Measurements from ENCODE around the gene AHNAK.

Gene AHNAK

GRCh38 chr11:62428871-62429560 is 117.6 kb downstream of the AHNAK start:
- no peak for DNase-seq

GRCh38 chr11:62427630-62428233 is 118.9 kb downstream of the AHNAK start:
- peak; percentile 34 for DNase-seq

GRCh38 chr11:62423012-62423411 is 123.6 kb downstream of the AHNAK start:
- no peak for DNase-seq

GRCh38 chr11:62421996-62422395 is 124.6 kb downstream of the AHNAK start:
- DNase-seq = no peak

- DNase-seq = no peak
Observed at GRCh38 chr11:62420882-62421281, 125.7 kb downstream of the AHNAK start.

- DNase-seq = no peak
Observed at GRCh38 chr11:62419943-62420342, 126.7 kb downstream of the AHNAK start.

GRCh38 chr11:62419314-62419929 is 127.2 kb downstream of the AHNAK start:
- no peak for DNase-seq

GRCh38 chr11:62418733-62419132 is 127.9 kb downstream of the AHNAK start, which contains the start of gene SCGB1A1:
Gene SCGB1A1 (plus strand): TSS chr11:62419033. CDS start chr11:62419096, 63 bp downstream.
- DNase-seq = no peak

GRCh38 chr11:62418136-62418535 is 128.5 kb downstream of the AHNAK start:
- DNase-seq = no peak

GRCh38 chr11:62416596-62416995 is 130.0 kb downstream of the AHNAK start:
- DNase-seq = no peak

- DNase-seq = no peak
Observed at GRCh38 chr11:62413060-62413696, 133.4 kb downstream of the AHNAK start.

GRCh38 chr11:62411524-62411923 is 135.1 kb downstream of the AHNAK start:
- no peak for DNase-seq

- DNase-seq = no peak
Observed at GRCh38 chr11:62410972-62411371, 135.6 kb downstream of the AHNAK start.

- DNase-seq = no peak
Observed at GRCh38 chr11:62409831-62410230, 136.8 kb downstream of the AHNAK start.

GRCh38 chr11:62406034-62406433 is 140.6 kb downstream of the AHNAK start:
- DNase-seq = no peak

- DNase-seq = no peak
Observed at GRCh38 chr11:62404901-62405300, 141.7 kb downstream of the AHNAK start.

GRCh38 chr11:62404435-62404834 is 142.2 kb downstream of the AHNAK start:
- no peak for DNase-seq

- DNase-seq = no peak
Observed at GRCh38 chr11:62402960-62403730, 143.5 kb downstream of the AHNAK start.

- DNase-seq = peak; percentile 70
Observed at GRCh38 chr11:62402226-62402959, 144.2 kb downstream of the AHNAK start.

GRCh38 chr11:62401811-62402210 is 144.8 kb downstream of the AHNAK start:
- no peak for DNase-seq

GRCh38 chr11:62401356-62401755 is 145.2 kb downstream of the AHNAK start:
- no peak for DNase-seq

GRCh38 chr11:62400760-62401159 is 145.8 kb downstream of the AHNAK start:
- no peak for DNase-seq
